PC-9 (cell line): Measurements from ENCODE around the gene CDCA7L. TPM values are rescaled to one million over a fixed set of nuclear protein-coding genes. Genes with fewer than 3 reads are reported as not detected.
"Not testable (repeated sequence)": the region's sequence is repeated elsewhere in the genome, so short reads cannot be mapped to it uniquely, and the experiment has no call there.

Source experiments
- BruUV-seq: library from RNA; stranded (reverse); fragments of 400-500 nt; replicated peaks from 2 replicates; lab custom pipeline; 2021; lab: Mats Ljungman, UMichigan
- CTCF ChIA-PET: fragments of 300-600 bp; sonication (Branson Sonifier 250); formaldehyde crosslinking; loops from one replicate; lab custom pipeline; 2022; ENCODE audit warnings: antibody characterized with exemption; lab: Charles Lee
- POLR2A ChIA-PET: fragments of 300-600 bp; sonication (Branson Sonifier 250); formaldehyde crosslinking; loops from one replicate; lab custom pipeline; 2022; ENCODE audit warnings: antibody characterized with exemption; ENCODE audit not compliant: unreplicated experiment; lab: Charles Lee
- DNase-seq, 2 experiments: peaks; one replicate each; pipeline versions ENCODE4 v3.0.0 to v3.0.0-alpha.2; 2015 to 2022; ENCODE audit warnings: mixed read lengths in 1 of 2
- H2AFZ ChIP-seq: fragments of 200-600 bp; sonication (generic); 2 replicates; pipeline ENCODE4 v1.8.1; 2017; ENCODE audit warnings: antibody characterized with exemption
- H3F3A ChIP-seq: fragments of 200-600 bp; sonication (generic); 2 replicates; pipeline ENCODE4 v1.8.1; 2017; ENCODE audit warnings: antibody characterized with exemption, mild to moderate bottlenecking, low read depth; ENCODE audit not compliant: insufficient read depth
- H3K27ac ChIP-seq: fragments of 200-600 bp; sonication (generic); 2 replicates; pipeline ENCODE4 v1.6.1; 2016; ENCODE audit warnings: mixed run types
- H3K27me3 ChIP-seq: fragments of 200-600 bp; sonication (generic); 2 replicates; pipeline ENCODE4 v1.6.1; 2016; ENCODE audit warnings: low read depth, mixed run types; ENCODE audit not compliant: insufficient read depth
- H3K36me3 ChIP-seq: fragments of 200-600 bp; sonication (generic); 2 replicates; pipeline ENCODE4 v1.6.1; 2016; ENCODE audit warnings: low read depth, mixed run types
- H3K4me1 ChIP-seq: fragments of 200-600 bp; sonication (generic); replicated peaks from 2 replicates; pipeline ENCODE4 v1.6.1; 2016; ENCODE audit warnings: mixed run types; ENCODE audit not compliant: insufficient read depth
- H3K4me2 ChIP-seq: fragments of 200-600 bp; sonication (generic); 2 replicates; pipeline ENCODE4 v1.6.1; 2017; ENCODE audit warnings: mixed run types
- H3K4me3 ChIP-seq: fragments of 200-600 bp; sonication (generic); 2 replicates; pipeline ENCODE4 v1.6.1; 2016; ENCODE audit warnings: mixed run types
- H3K79me2 ChIP-seq: fragments of 200-600 bp; sonication (generic); 2 replicates; pipeline ENCODE4 v1.6.1; 2017; ENCODE audit warnings: low read depth, mixed run types
- H3K9me2 ChIP-seq: fragments of 200-600 bp; sonication (generic); 2 replicates; pipeline ENCODE4 v1.8.1; 2017; ENCODE audit warnings: mild to moderate bottlenecking; ENCODE audit not compliant: insufficient read depth
- H3K9me3 ChIP-seq: fragments of 200-600 bp; sonication (generic); 2 replicates; pipeline ENCODE4 v1.8.1; 2016; ENCODE audit warnings: low read depth; ENCODE audit not compliant: insufficient read depth
- H4K20me1 ChIP-seq: fragments of 200-600 bp; sonication (generic); 2 replicates; pipeline ENCODE4 v1.8.1; 2017; ENCODE audit not compliant: insufficient read depth
- CTCF ChIP-seq: fragments of 200-600 bp; sonication (generic); conservative IDR thresholded peaks from 2 replicates; pipeline ENCODE4 v1.6.1; 2017; ENCODE audit warnings: mixed run types, antibody characterized with exemption, mild to moderate bottlenecking, moderate library complexity
- EZH2 ChIP-seq: fragments of 200-600 bp; sonication (generic); IDR thresholded peaks from 2 replicates; pipeline ENCODE4 v1.8.0; 2017; ENCODE audit warnings: antibody characterized with exemption, low read depth
- intact Hi-C: fragments of 100-400 bp; cut with micrococcal nuclease; formaldehyde crosslinking; loops from one replicate; pipeline ENCODE4 v1.10.0; 2022; ENCODE audit not compliant: unreplicated experiment
- total RNA-seq: library from RNA; stranded (reverse); gene quantifications from 2 replicates; pipeline ENCODE4 v1.2.3, GENCODE V29; 2021

The CDCA7L gene
- total RNA-seq, 1 experiment from 2014 or later = 243 TPM

GRCh38 chr7:21938463-21938862, 7.2 kb downstream of the CDCA7L start:
- DNase-seq = no peak
- no peaks in the 10 kb centered on the region for H3K9me2 ChIP-seq
- no peak overlapping the region for H3K4me2 ChIP-seq
- H3F3A ChIP-seq = peaks cover 4% of the 10 kb centered on the region; the same call in 1 of the 2 replicates
- BruUV-seq = no TSS peak
- no peaks in the 10 kb centered on the region for H3K9me3 ChIP-seq
- H4K20me1 ChIP-seq = peaks cover 46% of the 10 kb centered on the region
- TF ChIP-seq CTCF (no peak), EZH2 (no peak)
- H3K79me2 ChIP-seq = peaks cover 100% of the 10 kb centered on the region
- no peaks in the 10 kb centered on the region for H3K27me3 ChIP-seq
- peaks cover 41% of the 10 kb centered on the region for H3K36me3 ChIP-seq
- H2AFZ ChIP-seq = no peak overlapping the region
- ChIA-PET CTCF (no interaction called here), POLR2A (no interaction called here)
- intact Hi-C loops = no loop called here
- no peak overlapping the region for H3K4me3 ChIP-seq
- no peak overlapping the region for H3K27ac ChIP-seq
- H3K4me1 ChIP-seq = peaks cover 28% of the 10 kb centered on the region

GRCh38 chr7:21934808-21935207, 10.9 kb downstream of the CDCA7L start:
- no peaks in the 10 kb centered on the region for H3K9me3 ChIP-seq
- no TSS peak for BruUV-seq
- no peak overlapping the region for H3K4me2 ChIP-seq
- DNase-seq = no peak
- peaks cover 98% of the 10 kb centered on the region for H3K79me2 ChIP-seq
- H3K27me3 ChIP-seq = no peaks in the 10 kb centered on the region
- no peaks in the 10 kb centered on the region for H3K9me2 ChIP-seq
- H3K4me3 ChIP-seq = no peak overlapping the region
- no peaks in the 10 kb centered on the region for H3F3A ChIP-seq
- H2AFZ ChIP-seq = no peak overlapping the region
- peaks cover 41% of the 10 kb centered on the region for H3K36me3 ChIP-seq
- H3K4me1 ChIP-seq = no peaks in the 10 kb centered on the region
- ChIA-PET CTCF (no interaction called here), POLR2A (no interaction called here)
- intact Hi-C loops = no loop called here
- no peak overlapping the region for H3K27ac ChIP-seq
- H4K20me1 ChIP-seq = peaks cover 33% of the 10 kb centered on the region
- TF ChIP-seq EZH2 (no peak), CTCF (no peak)

GRCh38 chr7:21933293-21933692, 12.4 kb downstream of the CDCA7L start:
- Histone ChIP-seq H3K36me3 (peaks cover 34% of the 10 kb centered on the region), H3K79me2 (peaks cover 92% of the 10 kb centered on the region), H4K20me1 (peaks cover 28% of the 10 kb centered on the region; the same call in 1 of the 2 replicates)
- H3F3A ChIP-seq, intact Hi-C loops, BruUV-seq, H3K27me3 ChIP-seq, H3K4me1 ChIP-seq, H3K27ac ChIP-seq, H3K4me3 ChIP-seq, DNase-seq, H3K9me2 ChIP-seq, POLR2A ChIA-PET, CTCF ChIA-PET, H3K4me2 ChIP-seq, H2AFZ ChIP-seq, H3K9me3 ChIP-seq: not testable (repeated sequence)

GRCh38 chr7:21927693-21928092, 18.0 kb downstream of the CDCA7L start:
- Histone ChIP-seq H3K9me2 (no peaks in the 10 kb centered on the region), H3K27me3 (no peaks in the 10 kb centered on the region), H3K36me3 (no peaks in the 10 kb centered on the region), H3K27ac (no peak overlapping the region), H4K20me1 (peaks cover 28% of the 10 kb centered on the region), H3K4me3 (no peak overlapping the region), H3K9me3 (no peaks in the 10 kb centered on the region), H3F3A (no peaks in the 10 kb centered on the region), H3K4me2 (no peak overlapping the region), H3K4me1 (no peaks in the 10 kb centered on the region; the same call in 1 of the 2 replicates), H2AFZ (no peak overlapping the region), H3K79me2 (peaks cover 89% of the 10 kb centered on the region)
- POLR2A ChIA-PET = no interaction called here
- CTCF ChIA-PET = no interaction called here
- intact Hi-C loops = no loop called here
- no TSS peak for BruUV-seq
- no peak for DNase-seq
- no peak for TF ChIP-seq EZH2
- no peak for TF ChIP-seq CTCF
